ENCODE measurements around the gene MAGI2.

MAGI2 gene

GRCh38 chr7:78906735-78907134 lies 546.7 kb downstream of the MAGI2 start:
- H3K27me3 ChIP-seq (ENCODE audit: control insufficient read depth in 1 of 2, insufficient read depth in 1 of 2, low read length in 2 of 2): no peaks in the 10 kb centered on the region
- DNase-seq: no peak
- no peak overlapping the region for H3K14ac ChIP-seq (ENCODE audit: low read length in 2 of 2)
- H3K4me3 ChIP-seq (ENCODE audit: insufficient read depth in 1 of 2, low read depth in 1 of 2, low read length in 2 of 2): no peak overlapping the region
- no peak overlapping the region for H3K4ac ChIP-seq (ENCODE audit: low read depth in 1 of 2, low read length in 2 of 2)
- H3K4me1 ChIP-seq (ENCODE audit: control insufficient read depth, insufficient read depth, low read depth, low read length): no peaks in the 10 kb centered on the region
- no peak overlapping the region for H3K9ac ChIP-seq (ENCODE audit: low read length)
- no peak overlapping the region for H2BK15ac ChIP-seq (ENCODE audit: low read depth, poor library complexity, severe bottlenecking)
- H3K23ac ChIP-seq (ENCODE audit: low read length in 2 of 2): no peak overlapping the region
- no peak overlapping the region for H2AFZ ChIP-seq (ENCODE audit: low read depth, low read length)
- H2AK5ac ChIP-seq (ENCODE audit: low read length, severe bottlenecking): no peak overlapping the region
- H2BK5ac ChIP-seq (ENCODE audit: low read depth, low read length, poor library complexity, severe bottlenecking): no peak overlapping the region
- no peak overlapping the region for H3K27ac ChIP-seq (ENCODE audit: low read length, poor library complexity, severe bottlenecking)
- H4K8ac ChIP-seq (ENCODE audit: low read length): no peak overlapping the region
- H3K36me3 ChIP-seq (ENCODE audit: control insufficient read depth in 1 of 2, insufficient read depth in 2 of 2, low read depth in 1 of 2, low read length in 2 of 2): no peaks in the 10 kb centered on the region
- H3K79me1 ChIP-seq (replicated peaks; ENCODE audit: low read length, poor library complexity, severe bottlenecking): no peaks in the 10 kb centered on the region
- 96% methylated on average over 1 of the region's 1 CpG for WGBS
- no peaks in the 10 kb centered on the region for H3K9me3 ChIP-seq (ENCODE audit: control insufficient read depth, low read length)
- H2BK12ac ChIP-seq (ENCODE audit: low read length in 2 of 2): no peak overlapping the region
- no peak overlapping the region for H3K4me2 ChIP-seq (ENCODE audit: low read length, poor library complexity, severe bottlenecking)
- H4K91ac ChIP-seq (ENCODE audit: low read length): no peak overlapping the region
- no peak overlapping the region for H3K18ac ChIP-seq (ENCODE audit: low read depth in 1 of 2, low read length in 2 of 2)
- no peak overlapping the region for H2BK120ac ChIP-seq (ENCODE audit: low read depth, low read length)

GRCh38 chr7:78905436-78905835 lies 548.0 kb downstream of the MAGI2 start:
- no peaks in the 10 kb centered on the region for H3K9me3 ChIP-seq (ENCODE audit: control insufficient read depth, low read length)
- H3K27ac ChIP-seq (ENCODE audit: low read length, poor library complexity, severe bottlenecking): no peak overlapping the region
- H3K4me3 ChIP-seq (ENCODE audit: insufficient read depth in 1 of 2, low read depth in 1 of 2, low read length in 2 of 2): no peak overlapping the region
- H3K18ac ChIP-seq (ENCODE audit: low read depth in 1 of 2, low read length in 2 of 2): no peak overlapping the region
- H3K36me3 ChIP-seq (ENCODE audit: control insufficient read depth in 1 of 2, insufficient read depth in 2 of 2, low read depth in 1 of 2, low read length in 2 of 2): no peaks in the 10 kb centered on the region
- no peak overlapping the region for H4K8ac ChIP-seq (ENCODE audit: low read length)
- H2AFZ ChIP-seq (ENCODE audit: low read depth, low read length): no peak overlapping the region
- H3K27me3 ChIP-seq (ENCODE audit: control insufficient read depth in 1 of 2, insufficient read depth in 1 of 2, low read length in 2 of 2): no peaks in the 10 kb centered on the region
- no peak overlapping the region for H3K9ac ChIP-seq (ENCODE audit: low read length)
- no peaks in the 10 kb centered on the region for H3K79me1 ChIP-seq (replicated peaks; ENCODE audit: low read length, poor library complexity, severe bottlenecking)
- H3K4ac ChIP-seq (ENCODE audit: low read depth in 1 of 2, low read length in 2 of 2): no peak overlapping the region
- no peak overlapping the region for H2BK5ac ChIP-seq (ENCODE audit: low read depth, low read length, poor library complexity, severe bottlenecking)
- H3K4me2 ChIP-seq (ENCODE audit: low read length, poor library complexity, severe bottlenecking): no peak overlapping the region
- H3K14ac ChIP-seq (ENCODE audit: low read length in 2 of 2): no peak overlapping the region
- H2BK120ac ChIP-seq (ENCODE audit: low read depth, low read length): no peak overlapping the region
- no peak overlapping the region for H4K91ac ChIP-seq (ENCODE audit: low read length)
- H2AK5ac ChIP-seq (ENCODE audit: low read length, severe bottlenecking): no peak overlapping the region
- no peak overlapping the region for H2BK15ac ChIP-seq (ENCODE audit: low read depth, poor library complexity, severe bottlenecking)
- H3K23ac ChIP-seq (ENCODE audit: low read length in 2 of 2): no peak overlapping the region
- no peak overlapping the region for H2BK12ac ChIP-seq (ENCODE audit: low read length in 2 of 2)
- no peaks in the 10 kb centered on the region for H3K4me1 ChIP-seq (ENCODE audit: control insufficient read depth, insufficient read depth, low read depth, low read length)
- DNase-seq: no peak

DNA sequence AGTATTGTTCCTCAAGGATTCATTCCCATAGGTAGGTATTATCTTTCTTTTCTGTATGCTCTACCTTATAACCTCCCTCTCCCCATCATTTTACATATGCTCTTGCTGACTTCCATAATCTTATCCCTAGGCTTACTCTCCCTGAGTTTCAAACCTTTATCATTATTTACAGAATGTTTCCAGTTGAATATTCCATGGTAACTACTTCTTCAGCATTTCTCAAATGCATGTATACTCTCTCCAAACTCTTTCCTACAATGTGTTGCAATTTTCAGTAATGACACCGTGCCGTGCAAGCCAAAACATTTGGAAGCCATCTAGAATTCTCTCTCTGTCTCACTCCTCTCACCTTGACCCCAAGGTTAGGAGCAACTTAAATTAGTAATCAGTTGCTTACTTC lies 548.5 kb downstream of the MAGI2 start:
- no peak overlapping the region for H3K23ac ChIP-seq (ENCODE audit: low read length in 2 of 2)
- DNase-seq: no peak
- no peaks in the 10 kb centered on the region for H3K36me3 ChIP-seq (ENCODE audit: control insufficient read depth in 1 of 2, insufficient read depth in 2 of 2, low read depth in 1 of 2, low read length in 2 of 2)
- H2AFZ ChIP-seq (ENCODE audit: low read depth, low read length): no peak overlapping the region
- H2BK15ac ChIP-seq (ENCODE audit: low read depth, poor library complexity, severe bottlenecking): no peak overlapping the region
- H3K14ac ChIP-seq (ENCODE audit: low read length in 2 of 2): no peak overlapping the region
- H3K18ac ChIP-seq (ENCODE audit: low read depth in 1 of 2, low read length in 2 of 2): no peak overlapping the region
- no peak overlapping the region for H4K91ac ChIP-seq (ENCODE audit: low read length)
- no peak overlapping the region for H2BK12ac ChIP-seq (ENCODE audit: low read length in 2 of 2)
- no peaks in the 10 kb centered on the region for H3K4me1 ChIP-seq (ENCODE audit: control insufficient read depth, insufficient read depth, low read depth, low read length)
- no peaks in the 10 kb centered on the region for H3K79me1 ChIP-seq (replicated peaks; ENCODE audit: low read length, poor library complexity, severe bottlenecking)
- no peak overlapping the region for H3K27ac ChIP-seq (ENCODE audit: low read length, poor library complexity, severe bottlenecking)
- no peak overlapping the region for H3K4me3 ChIP-seq (ENCODE audit: insufficient read depth in 1 of 2, low read depth in 1 of 2, low read length in 2 of 2)
- no peak overlapping the region for H2AK5ac ChIP-seq (ENCODE audit: low read length, severe bottlenecking)
- H3K9me3 ChIP-seq (ENCODE audit: control insufficient read depth, low read length): no peaks in the 10 kb centered on the region
- no peak overlapping the region for H3K9ac ChIP-seq (ENCODE audit: low read length)
- H2BK120ac ChIP-seq (ENCODE audit: low read depth, low read length): no peak overlapping the region
- H2BK5ac ChIP-seq (ENCODE audit: low read depth, low read length, poor library complexity, severe bottlenecking): no peak overlapping the region
- no peak overlapping the region for H3K4ac ChIP-seq (ENCODE audit: low read depth in 1 of 2, low read length in 2 of 2)
- H4K8ac ChIP-seq (ENCODE audit: low read length): no peak overlapping the region
- H3K4me2 ChIP-seq (ENCODE audit: low read length, poor library complexity, severe bottlenecking): no peak overlapping the region
- no peaks in the 10 kb centered on the region for H3K27me3 ChIP-seq (ENCODE audit: control insufficient read depth in 1 of 2, insufficient read depth in 1 of 2, low read length in 2 of 2)
- WGBS: 76% methylated on average over 2 of the region's 2 CpGs

DNA sequence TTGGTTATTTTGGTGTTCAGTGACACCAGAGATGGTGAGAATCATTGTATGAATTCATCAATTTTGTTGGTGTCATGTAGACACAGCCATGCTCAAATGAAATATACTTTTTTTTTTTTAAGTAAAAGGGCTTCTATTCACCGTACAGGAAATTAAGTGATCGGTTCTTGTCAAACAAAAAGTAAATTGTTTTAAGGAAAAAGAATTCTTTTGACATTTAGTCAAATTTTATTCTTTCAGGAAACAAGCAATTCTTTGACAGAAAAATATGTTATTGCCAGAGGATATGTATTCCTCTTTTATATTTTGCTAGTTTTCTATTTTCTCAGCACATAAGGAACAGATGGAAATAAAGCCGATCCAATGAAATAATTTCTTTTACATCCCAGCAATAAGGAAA lies 551.9 kb downstream of the MAGI2 start:
- Histone ChIP-seq H3K4me1 (ENCODE audit: control insufficient read depth, insufficient read depth, low read depth, low read length) (no peaks in the 10 kb centered on the region), H2AK5ac (ENCODE audit: low read length, severe bottlenecking) (no peak overlapping the region), H4K8ac (ENCODE audit: low read length) (no peak overlapping the region), H3K23ac (ENCODE audit: low read length in 2 of 2) (no peak overlapping the region), H2BK12ac (ENCODE audit: low read length in 2 of 2) (no peak overlapping the region), H3K18ac (ENCODE audit: low read depth in 1 of 2, low read length in 2 of 2) (no peak overlapping the region), H3K4me2 (ENCODE audit: low read length, poor library complexity, severe bottlenecking) (no peak overlapping the region), H2BK15ac (ENCODE audit: low read depth, poor library complexity, severe bottlenecking) (no peak overlapping the region), H3K4me3 (ENCODE audit: insufficient read depth in 1 of 2, low read depth in 1 of 2, low read length in 2 of 2) (no peak overlapping the region), H2BK120ac (ENCODE audit: low read depth, low read length) (no peak overlapping the region), H3K14ac (ENCODE audit: low read length in 2 of 2) (no peak overlapping the region), H3K9ac (ENCODE audit: low read length) (no peak overlapping the region), H4K91ac (ENCODE audit: low read length) (no peak overlapping the region), H3K79me1 (replicated peaks; ENCODE audit: low read length, poor library complexity, severe bottlenecking) (no peaks in the 10 kb centered on the region), H3K27ac (ENCODE audit: low read length, poor library complexity, severe bottlenecking) (no peak overlapping the region), H3K4ac (ENCODE audit: low read depth in 1 of 2, low read length in 2 of 2) (no peak overlapping the region), H3K36me3 (ENCODE audit: control insufficient read depth in 1 of 2, insufficient read depth in 2 of 2, low read depth in 1 of 2, low read length in 2 of 2) (no peaks in the 10 kb centered on the region), H2BK5ac (ENCODE audit: low read depth, low read length, poor library complexity, severe bottlenecking) (no peak overlapping the region), H2AFZ (ENCODE audit: low read depth, low read length) (no peak overlapping the region), H3K27me3 (ENCODE audit: control insufficient read depth in 1 of 2, insufficient read depth in 1 of 2, low read length in 2 of 2) (no peaks in the 10 kb centered on the region), H3K9me3 (ENCODE audit: control insufficient read depth, low read length) (no peaks in the 10 kb centered on the region)
- WGBS: 100% methylated on average over 1 of the region's 3 CpGs
- DNase-seq: no peak
